ENCODE results near the gene BAD.
A peak's percentile ranks its signal among the peaks of the same experiment; 100 is the strongest.

BAD gene

DNA sequence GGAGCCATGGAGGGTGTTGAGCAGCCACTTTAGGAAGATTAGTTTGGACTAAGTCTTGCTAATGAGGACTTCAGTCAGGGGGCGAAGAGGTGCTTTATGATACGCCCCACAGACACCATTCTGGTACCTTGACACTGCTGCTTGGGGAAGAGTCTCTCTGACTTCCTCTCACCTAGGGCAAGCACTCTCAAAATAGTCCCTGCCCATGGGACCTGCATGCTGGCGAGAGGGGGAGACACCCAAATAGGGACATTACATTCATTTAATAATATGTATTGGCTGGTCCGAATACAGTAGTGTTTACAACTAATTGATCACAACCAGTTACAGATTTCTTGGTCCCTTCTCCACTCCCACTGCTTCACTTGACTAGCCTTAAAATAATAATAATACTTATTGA is 11.3 kb upstream of the BAD start:
- no peak for DNase-seq

DNA sequence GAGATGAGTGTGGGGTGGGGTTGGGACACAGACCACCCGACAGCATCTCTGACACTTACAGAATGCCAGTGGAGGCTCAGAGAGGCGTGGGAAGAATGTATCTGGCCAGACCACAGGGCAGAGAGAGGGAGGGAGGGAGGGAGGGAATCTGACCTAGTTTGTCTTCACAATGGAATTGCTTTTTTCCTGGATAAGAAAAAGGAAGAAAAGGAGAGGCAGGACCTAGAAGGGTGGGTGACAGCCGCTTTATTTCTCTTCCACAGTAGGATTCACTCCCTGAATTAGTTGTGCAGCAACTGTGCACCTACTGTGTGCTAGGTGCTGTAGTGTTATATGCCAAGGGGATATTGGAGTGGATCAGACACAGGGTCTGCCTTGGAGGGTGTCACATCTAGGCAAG is 10.3 kb upstream of the BAD start:
- DNase-seq: no peak

- DNase-seq: no peak
Observed at GRCh38 chr11:64292460-64293254, 8.2 kb upstream of the BAD start.

- DNase-seq: no peak
Observed at GRCh38 chr11:64291752-64292459, 7.4 kb upstream of the BAD start.

- no peak for DNase-seq
Observed at GRCh38 chr11:64291262-64291751, 6.8 kb upstream of the BAD start, which contains the start of gene KCNK4. TSS of gene KCNK4 (plus strand) at chr11:64291302. CDS start at chr11:64293019, 1,717 bp downstream.

- no peak for DNase-seq
Observed at GRCh38 chr11:64290352-64291261, 6.1 kb upstream of the BAD start.

DNA sequence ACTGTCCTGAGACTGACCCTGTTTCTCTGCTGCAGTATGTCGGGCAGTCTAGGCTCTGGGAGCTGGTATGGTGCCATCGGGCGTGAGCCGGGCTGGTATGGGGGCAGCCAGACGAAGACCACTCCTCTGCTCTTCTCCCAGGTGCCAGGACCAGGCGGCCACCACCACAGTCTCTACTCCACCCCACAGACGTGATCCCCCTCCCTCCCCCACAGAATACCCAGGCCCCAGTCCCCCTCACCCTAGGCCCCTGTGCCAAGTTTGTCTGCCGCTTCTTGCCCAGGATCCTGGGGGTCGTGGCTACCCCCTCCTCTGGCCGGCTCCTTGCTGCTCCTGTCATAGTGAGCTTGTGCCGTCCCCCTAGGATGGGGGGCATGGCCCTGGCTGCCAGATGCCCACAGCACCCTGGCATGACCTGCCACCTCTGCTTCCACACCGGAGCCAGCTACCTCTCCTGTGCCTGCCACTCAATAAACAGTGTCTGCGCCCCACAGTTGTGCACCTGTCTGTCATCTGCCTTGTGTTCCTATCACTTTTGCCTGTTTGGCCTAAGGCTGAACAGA is 4.6 kb upstream of the BAD start:
- no peak for DNase-seq

- no peak for DNase-seq
Observed at GRCh38 chr11:64288353-64288750, 3.9 kb upstream of the BAD start.

DNA sequence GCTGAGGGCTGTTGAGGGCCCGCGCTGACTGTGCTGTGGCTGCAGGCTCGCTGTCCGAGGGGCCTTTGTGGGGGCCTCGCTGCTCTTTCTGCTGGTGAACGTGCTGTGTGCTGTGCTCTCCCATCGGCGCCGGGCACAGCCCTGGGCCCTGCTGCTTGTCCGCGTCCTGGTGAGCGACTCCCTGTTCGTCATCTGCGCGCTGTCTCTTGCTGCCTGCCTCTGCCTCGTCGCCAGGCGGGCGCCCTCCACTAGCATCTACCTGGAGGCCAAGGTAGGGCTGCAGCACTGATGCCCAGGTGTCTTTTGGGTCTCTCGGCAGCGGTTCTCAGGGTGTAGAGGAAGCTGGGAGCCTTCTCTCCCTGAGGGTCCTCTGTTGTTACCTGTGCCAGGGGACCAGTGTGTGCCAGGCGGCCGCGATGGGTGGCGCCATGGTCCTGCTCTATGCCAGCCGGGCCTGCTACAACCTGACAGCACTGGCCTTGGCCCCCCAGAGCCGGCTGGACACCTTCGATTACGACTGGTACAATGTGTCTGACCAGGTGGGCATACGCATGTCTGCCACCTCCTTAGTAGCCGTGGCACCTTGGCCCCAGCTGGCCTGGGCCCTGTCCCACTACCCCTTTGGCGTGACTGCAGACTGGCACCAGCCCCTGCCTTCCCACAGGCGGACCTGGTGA is 3.3 kb upstream of the BAD start:
- DNase-seq: no peak

GRCh38 chr11:64286801-64287159 is 2.3 kb upstream of the BAD start:
- DNase-seq: no peak

DNA sequence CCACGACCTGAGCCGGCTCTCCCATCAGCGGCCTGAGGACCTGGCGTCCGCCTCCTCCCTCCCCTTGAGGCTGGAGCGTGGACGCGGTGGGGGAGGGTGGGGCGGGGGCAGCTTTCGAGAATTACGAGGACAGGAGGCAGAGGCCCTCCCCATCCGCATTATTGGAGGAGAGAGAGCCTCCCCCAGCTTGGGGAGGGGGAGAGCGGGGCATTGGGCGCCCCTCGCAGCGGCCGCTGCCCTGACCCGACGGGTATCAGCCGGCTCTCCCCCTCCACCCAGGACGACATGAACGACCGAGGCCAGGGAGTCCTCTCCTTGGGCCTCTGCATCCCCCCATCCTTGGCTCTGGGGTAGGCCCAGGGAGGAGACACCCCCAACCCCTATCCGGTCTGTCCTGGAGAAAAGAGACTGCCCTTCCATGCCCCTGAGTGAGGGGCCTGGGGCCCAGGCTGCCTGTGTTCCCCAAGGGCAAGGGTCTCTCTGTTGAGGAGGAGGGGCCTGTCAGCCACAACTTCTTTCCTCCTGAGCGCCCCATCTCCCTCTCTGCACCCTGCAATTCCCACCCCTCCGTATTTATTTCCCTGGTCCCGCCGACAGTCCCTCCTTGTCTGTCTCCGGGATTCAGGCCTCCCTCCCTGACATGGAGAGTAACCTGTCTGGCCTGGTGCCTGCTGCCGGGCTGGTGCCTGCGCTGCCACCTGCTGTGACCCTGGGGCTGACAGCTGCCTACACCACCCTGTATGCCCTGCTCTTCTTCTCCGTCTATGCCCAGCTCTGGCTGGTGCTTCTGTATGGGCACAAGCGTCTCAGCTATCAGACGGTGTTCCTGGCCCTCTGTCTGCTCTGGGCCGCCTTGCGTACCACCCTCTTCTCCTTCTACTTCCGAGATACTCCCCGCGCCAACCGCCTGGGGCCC is 1.7 kb upstream of the BAD start:
- DNase-seq: no peak

GRCh38 chr11:64284962-64285884 is 758 bp upstream of the BAD start, which contains the start of gene GPR137:
TSS of gene GPR137 (plus strand) at chr11:64285848. CDS start at chr11:64286525, 677 bp downstream.
- DNase-seq: peak; percentile 64

DNA sequence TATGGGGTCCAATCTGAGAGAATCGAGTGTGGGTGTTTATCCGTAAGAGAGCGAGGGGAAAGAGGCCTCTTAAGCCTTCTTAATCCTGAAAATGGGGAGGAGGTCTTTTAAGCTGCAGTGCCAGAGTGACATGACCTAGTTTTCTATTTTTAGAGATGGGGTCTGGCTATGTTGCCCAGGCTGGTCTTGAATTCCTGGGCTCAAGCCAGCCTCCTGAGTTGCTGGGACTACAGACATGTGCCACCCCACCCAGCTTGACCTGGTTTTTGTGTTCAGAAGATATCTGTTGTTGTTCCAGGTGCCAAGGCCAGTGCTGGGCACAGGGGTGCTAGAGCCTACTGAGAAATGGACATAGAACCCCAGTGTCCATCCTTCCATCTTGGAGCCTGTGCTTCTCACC is 1.4 kb downstream of the BAD start:
- DNase-seq: no peak

DNA sequence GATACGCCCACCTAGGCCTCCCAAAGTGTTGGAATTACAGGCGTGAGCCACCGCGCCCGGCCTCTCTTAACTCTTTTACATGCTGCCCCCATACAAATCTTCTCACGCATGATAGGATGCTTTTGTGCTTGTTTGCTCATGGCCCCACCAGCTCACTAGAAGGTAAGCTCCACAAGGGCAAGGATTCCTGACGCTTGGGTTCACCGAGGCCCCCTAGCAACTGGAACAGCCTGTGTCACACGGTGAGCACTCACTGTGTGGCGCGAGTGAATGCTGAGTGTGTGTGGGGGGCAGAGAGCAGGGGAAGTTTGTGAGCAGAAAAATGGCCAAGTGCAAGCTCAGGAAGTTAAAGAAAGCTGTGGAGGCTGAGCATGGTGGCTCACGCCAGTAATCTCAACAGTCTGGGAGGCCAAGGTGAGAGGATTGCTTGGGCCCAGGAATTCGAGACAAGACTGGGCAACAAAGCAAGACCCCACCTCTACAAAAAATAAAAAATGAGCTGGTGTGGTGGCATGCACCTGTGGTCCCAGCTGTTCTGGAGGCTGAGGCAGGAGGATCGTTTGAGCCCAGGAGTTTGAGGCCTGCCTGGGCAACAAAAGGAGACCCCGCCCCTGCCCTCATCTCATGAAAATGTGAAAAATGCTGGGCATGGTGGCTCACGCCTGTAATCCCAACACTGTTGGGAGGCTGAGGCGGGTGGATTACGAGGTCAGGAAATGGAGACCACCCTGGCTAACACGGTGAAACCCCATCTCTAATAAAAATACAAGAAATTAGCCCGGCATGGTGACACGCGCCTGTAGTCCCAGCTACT is 2.3 kb downstream of the BAD start:
- DNase-seq: no peak

GRCh38 chr11:64278576-64279190 is 5.8 kb downstream of the BAD start:
- DNase-seq: no peak

DNA sequence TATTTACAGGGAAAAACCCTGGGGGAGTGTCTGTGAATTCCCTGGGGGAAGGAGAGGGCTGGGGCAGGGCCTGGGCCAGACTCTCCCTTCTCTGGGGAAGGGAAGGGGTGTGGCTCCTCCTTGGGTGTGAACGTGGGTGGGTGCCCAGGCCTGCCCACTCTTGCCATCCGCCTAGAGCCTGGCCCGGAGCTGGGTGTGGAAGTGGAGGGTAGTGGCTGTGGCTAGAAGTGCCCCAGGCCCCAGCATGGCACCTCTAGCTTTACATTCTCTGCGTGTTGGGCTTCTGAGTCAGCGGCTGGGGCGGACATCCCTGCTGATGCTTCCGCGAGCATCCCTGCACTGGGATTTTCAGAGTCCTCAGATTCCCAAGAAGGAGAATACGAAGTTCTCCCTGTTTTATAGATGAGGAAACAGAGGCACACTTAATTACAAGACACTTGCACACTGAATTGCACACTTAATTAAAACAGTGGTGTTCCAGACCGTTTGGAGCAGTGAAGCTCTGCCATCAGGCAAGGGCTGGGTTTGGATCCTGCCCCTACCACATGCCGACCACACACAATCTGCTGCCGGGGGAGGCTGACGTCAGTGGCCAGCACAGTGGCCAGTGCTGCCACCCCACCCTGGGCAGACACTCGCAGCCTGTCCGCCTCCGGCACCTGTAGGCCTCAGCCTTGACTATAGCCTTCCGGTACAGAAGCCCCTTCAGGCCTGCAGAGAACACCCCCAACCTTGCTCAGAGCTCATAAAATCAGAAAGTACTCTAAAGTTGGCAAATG is 7.6 kb downstream of the BAD start:
- no peak for DNase-seq

DNA sequence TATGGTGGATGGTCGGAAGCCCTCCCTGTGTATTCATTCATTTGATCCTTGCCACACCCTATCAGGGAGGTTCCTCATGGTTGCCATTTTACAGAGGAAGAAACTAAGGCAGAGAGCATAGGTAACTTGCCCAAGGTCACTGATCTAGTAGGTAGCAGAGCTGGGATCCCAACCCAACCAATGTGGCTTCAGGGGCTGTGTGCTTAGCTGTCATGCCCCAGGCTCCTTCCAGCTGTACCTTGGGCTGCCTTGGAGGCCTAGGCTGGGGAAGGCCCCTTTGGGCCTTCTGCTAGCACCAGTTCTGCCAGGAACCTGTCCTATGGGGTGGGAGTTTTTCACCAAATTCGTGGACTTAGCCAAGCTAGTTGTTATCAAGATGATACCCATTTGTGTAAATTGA is 8.6 kb downstream of the BAD start:
- no peak for DNase-seq

Data from fibroblast of upper back skin (primary cell).